IMR-90 (cell line): ENCODE measurements around the gene VCL. TPM values are rescaled to one million over a fixed set of nuclear protein-coding genes. Genes with fewer than 3 reads are reported as not detected.

Source experiments
- ATAC-seq: fragments of 200-7000 bp; cut with Tn5 transposase; 2 replicates; pipeline ENCODE4 v1.9.1; 2020; ENCODE audit warnings: low read depth, mild to moderate bottlenecking, moderate library complexity
- BruUV-seq: library from RNA; stranded (reverse); fragments of 400-500 nt; replicated peaks from 2 replicates; lab custom pipeline; 2021; lab: Mats Ljungman, UMichigan
- CTCF ChIA-PET: fragments of 300-600 bp; formaldehyde crosslinking; extraction: SDS; loops from one replicate; lab custom pipeline; 2021; ENCODE audit warnings: antibody characterized with exemption; lab: Yijun Ruan, JAX
- POLR2A ChIA-PET: fragments of 300-600 bp; sonication (Branson Sonifier 250); formaldehyde crosslinking; loops from one replicate; lab custom pipeline; 2022; ENCODE audit warnings: antibody characterized with exemption; ENCODE audit not compliant: unreplicated experiment; lab: Charles Lee
- DNase-seq: peaks from one replicate; pipeline ENCODE4 v3.0.0; 2013
- H2AFZ ChIP-seq: replicated peaks from 2 replicates; pipeline ENCODE3; 2013; ENCODE audit warnings: low read length, mild to moderate bottlenecking; ENCODE audit not compliant: poor library complexity
- H2AK5ac ChIP-seq: 2 replicates; pipeline ENCODE4 v1.6.1; 2013; ENCODE audit warnings: low read depth, low read length, inconsistent platforms
- H2AK9ac ChIP-seq: replicated peaks from 2 replicates; pipeline ENCODE3; 2013; ENCODE audit warnings: mild to moderate bottlenecking, low read depth, low read length, moderate library complexity; ENCODE audit not compliant: poor library complexity
- H2BK120ac ChIP-seq: 2 replicates; pipeline ENCODE4 v1.6.1; 2013; ENCODE audit warnings: low read depth, low read length, inconsistent platforms
- H2BK15ac ChIP-seq: 3 replicates; pipeline ENCODE4 v1.6.1; 2013; ENCODE audit warnings: low read depth, low read length, inconsistent platforms
- H2BK20ac ChIP-seq: 2 replicates; pipeline ENCODE4 v1.6.1; 2013; ENCODE audit warnings: low read depth, mild to moderate bottlenecking, inconsistent platforms, low read length, moderate library complexity
- H2BK5ac ChIP-seq: 2 replicates; pipeline ENCODE4 v1.6.1; 2013; ENCODE audit warnings: mild to moderate bottlenecking, low read depth, low read length, inconsistent platforms; ENCODE audit not compliant: poor library complexity, severe bottlenecking
- H3K14ac ChIP-seq: replicated peaks from 2 replicates; pipeline ENCODE4 v1.6.1; 2013; ENCODE audit warnings: low read depth, low read length, inconsistent platforms
- H3K18ac ChIP-seq: 2 replicates; pipeline ENCODE4 v1.6.1; 2013; ENCODE audit warnings: low read depth, low read length, control low read depth
- H3K23ac ChIP-seq: 2 replicates; pipeline ENCODE4 v1.6.1; 2013; ENCODE audit warnings: low read depth, low read length, inconsistent platforms
- H3K27ac ChIP-seq: 2 replicates; pipeline ENCODE4 v1.5.1; 2013; ENCODE audit warnings: mild to moderate bottlenecking, control low read depth, low read length; ENCODE audit not compliant: insufficient read depth
- H3K27me3 ChIP-seq: 2 replicates; pipeline ENCODE4 v1.6.1; 2013; ENCODE audit warnings: low read length; ENCODE audit not compliant: control insufficient read depth, insufficient read depth
- H3K36me3 ChIP-seq: 2 replicates; pipeline ENCODE4 v1.6.1; 2013; ENCODE audit warnings: low read length, mixed read lengths; ENCODE audit not compliant: control insufficient read depth, insufficient read depth
- H3K4ac ChIP-seq: 2 replicates; pipeline ENCODE4 v1.6.1; 2013; ENCODE audit warnings: low read depth, low read length, inconsistent platforms
- H3K4me1 ChIP-seq: 2 replicates; pipeline ENCODE4 v1.6.1; 2013; ENCODE audit warnings: low read length, mixed read lengths; ENCODE audit not compliant: control insufficient read depth, insufficient read depth
- H3K4me2 ChIP-seq: 2 replicates; pipeline ENCODE4 v1.6.1; 2013; ENCODE audit warnings: low read depth, mild to moderate bottlenecking, control low read depth, low read length, moderate library complexity
- H3K4me3 ChIP-seq: 2 replicates; pipeline ENCODE4 v1.5.1; 2013; ENCODE audit warnings: low read depth, mild to moderate bottlenecking, control low read depth, low read length, moderate library complexity; ENCODE audit not compliant: insufficient read depth
- H3K56ac ChIP-seq: 2 replicates; pipeline ENCODE4 v1.6.1; 2013; ENCODE audit warnings: low read length, inconsistent platforms; ENCODE audit not compliant: insufficient read depth; ENCODE audit errors: extremely low read depth
- H3K79me1 ChIP-seq, 2 experiments: 2 replicates each; pipeline ENCODE4 v1.6.1; 2013; ENCODE audit warnings: low read length in 2 of 2, inconsistent platforms in 1 of 2, low read depth in 1 of 2
- H3K9ac ChIP-seq: 2 replicates; pipeline ENCODE4 v1.6.1; 2013; ENCODE audit warnings: low read depth, low read length, control low read depth
- H3K9me1 ChIP-seq: 2 replicates; pipeline ENCODE4 v1.6.1; 2013; ENCODE audit warnings: low read length, inconsistent platforms; ENCODE audit not compliant: insufficient read depth
- H3K9me3 ChIP-seq: 2 replicates; pipeline ENCODE4 v1.6.1; 2013; ENCODE audit warnings: low read length; ENCODE audit not compliant: control insufficient read depth, insufficient read depth
- H4K20me1 ChIP-seq: 2 replicates; pipeline ENCODE4 v1.6.1; 2013; ENCODE audit warnings: low read length, inconsistent platforms; ENCODE audit not compliant: insufficient read depth
- H4K5ac ChIP-seq: 2 replicates; pipeline ENCODE4 v1.6.1; 2013; ENCODE audit warnings: mild to moderate bottlenecking, low read depth, low read length, control low read depth
- H4K8ac ChIP-seq, 2 experiments: 2 replicates each; pipeline ENCODE4 v1.6.1; 2013; ENCODE audit warnings: low read depth in 2 of 2, low read length in 2 of 2, control low read depth in 1 of 2, inconsistent platforms in 1 of 2
- H4K91ac ChIP-seq: 2 replicates; pipeline ENCODE4 v1.6.1; 2013; ENCODE audit warnings: low read depth, low read length, inconsistent platforms; ENCODE audit not compliant: insufficient read depth
- BHLHE40 ChIP-seq: fragments of 150-350 bp; IDR thresholded peaks from 2 replicates; pipeline ENCODE4 v1.6.1; 2016; ENCODE audit warnings: mild to moderate bottlenecking, low read depth, low read length
- FOS ChIP-seq: fragments of 150-350 bp; IDR thresholded peaks from 2 replicates; pipeline ENCODE4 v1.6.1; 2016; ENCODE audit warnings: low read depth, low read length
- MXI1 ChIP-seq: IDR thresholded peaks from 2 replicates; pipeline ENCODE4 v1.6.1; 2012; ENCODE audit warnings: low read depth, mild to moderate bottlenecking, low read length, moderate library complexity, borderline replicate concordance
- NFE2L2 ChIP-seq: fragments of 150-350 bp; IDR thresholded peaks from 2 replicates; pipeline ENCODE4 v1.6.1; 2016; ENCODE audit warnings: low read depth, mild to moderate bottlenecking, low read length
- RAD21 ChIP-seq: IDR thresholded peaks from 2 replicates; pipeline ENCODE4 v1.6.1; 2012; ENCODE audit warnings: low read length, improper control_type of control experiment
- SMC3 ChIP-seq: fragments of 150-350 bp; IDR thresholded peaks from 2 replicates; pipeline ENCODE4 v1.6.1; 2016; ENCODE audit warnings: low read depth, mild to moderate bottlenecking, antibody characterized with exemption, low read length, moderate library complexity
- WGBS, 2 experiments: methylation state at CpG; one replicate each; pipeline versions ENCODE4 v1.1.5 to v1.1.7; 2013; ENCODE audit warnings: missing lambda C conversion rate in 2 of 2; ENCODE audit not compliant: insufficient read length in 1 of 2; ENCODE audit errors: extremely low coverage in 2 of 2; 5-methylcytosine and 5-hydroxymethylcytosine counted together
- dilution Hi-C: fragments of 300-500 bp; cut with HindIII; formaldehyde crosslinking; loops from one replicate; pipeline ENCODE4 v1.14.3; 2018; ENCODE audit warnings: low sequenced_read_pairs; ENCODE audit not compliant: unreplicated experiment
- in situ Hi-C: fragments of 300-500 bp; cut with MboI; formaldehyde crosslinking; loops from 3 replicates; pipeline ENCODE4 v1.14.3; 2019; ENCODE audit warnings: low sequenced_read_pairs, inconsistent platforms, mixed read lengths
- intact Hi-C: fragments of 100-400 bp; cut with micrococcal nuclease; formaldehyde crosslinking; loops from 2 replicates; pipeline ENCODE4 v1.10.0; 2022
- polyA plus RNA-seq, 3 experiments: library from polyadenylated mRNA; depleted of rRNA; stranded (reverse); fragments of >200 nt; gene quantifications; 2 replicates each; pipeline ENCODE4 v1.2.3, GENCODE V29; 2012; ENCODE audit warnings: low replicate concordance in 1 of 3
- total RNA-seq: library from RNA; depleted of rRNA; stranded (reverse); fragments of >200 nt; gene quantifications from 2 replicates; pipeline ENCODE4 v1.2.3, GENCODE V29; 2012

Gene VCL
- total and polyA plus RNA-seq, 2 of the 4 experiments (the other 2 are of a cell fraction) = 227 to 283 TPM

- no peak for TF ChIP-seq NFE2L2
These were observed 14.5 kb upstream of the VCL start (continued) for GRCh38 chr10:73983096-73984047.

- Histone ChIP-seq H2BK20ac (no peak overlapping the region), H3K56ac (no peak overlapping the region), H2BK15ac (no peak overlapping the region), H3K36me3 (no peaks in the 10 kb centered on the region), H4K8ac (no peak overlapping the region), H3K27ac (no peak overlapping the region), H3K23ac (no peak overlapping the region), H3K9me3 (no peaks in the 10 kb centered on the region), H3K4me3 (no peak overlapping the region), H3K18ac (no peak overlapping the region), H3K9ac (no peak overlapping the region), H2BK120ac (no peak overlapping the region), H4K5ac (no peak overlapping the region), H2BK5ac (no peak overlapping the region), H3K9me1 (0 out of 2 replicates have a peak, but pooled peaks cover 3% of the 10 kb centered on the region), H3K4me1 (peaks cover 2% of the 10 kb centered on the region; the same call in 1 of the 2 replicates), H3K4ac (no peak overlapping the region), H3K79me1 (no peaks in the 10 kb centered on the region), H2AFZ (no peak overlapping the region), H3K4me2 (no peak overlapping the region), H2AK9ac (no peak overlapping the region), H4K91ac (no peak overlapping the region), H4K20me1 (no peaks in the 10 kb centered on the region), H3K14ac (no peak overlapping the region), H2AK5ac (no peak overlapping the region), H3K27me3 (no peaks in the 10 kb centered on the region)
- POLR2A ChIA-PET = no interaction called here
- no peak; the same call in 1 of the 2 replicates for ATAC-seq
- intact Hi-C loops = loop anchor here (5.0 kb wide), 1 partner anchor 32 kb away; no protein-coding TSS in a partner anchor
- TF ChIP-seq BHLHE40 = no peak
- TF ChIP-seq RAD21 = no peak
- TF ChIP-seq MXI1 = no peak
- TF ChIP-seq FOS = no peak
- no peak for TF ChIP-seq SMC3
- DNase-seq = no peak
- WGBS, 2 experiments = 100% methylated on average over 1 of the region's 2 CpGs; no CpG with 5 or more reads in 1 of the 2 experiments
- in situ Hi-C loops = no loop called here
- CTCF ChIA-PET = no interaction called here
- BruUV-seq = no TSS peak
- dilution Hi-C loops = no loop called here
These were observed 8.2 kb upstream of the VCL start for GRCh38 chr10:73989594-73990150.
